Prostate gland (tissue), 2 donors: ENCODE measurements around the gene GTF3C2. TPM values are rescaled to one million over a fixed set of nuclear protein-coding genes. Genes with fewer than 3 reads are reported as not detected.

ENCODE experiments used
- DNase-seq: peaks from one replicate; pipeline ENCODE4 v3.0.0-alpha.2; 2019; ENCODE audit warnings: low spot score
- H3K27ac ChIP-seq, 2 donors: fragments of 200-600 bp; sonication (generic); 2 replicates each; pipeline ENCODE4 v1.5.1; 2017 to 2019
- H3K27me3 ChIP-seq: fragments of 200-600 bp; sonication (generic); replicated peaks from 2 replicates; pipeline ENCODE4 v1.5.1; 2019; ENCODE audit not compliant: insufficient read depth
- H3K36me3 ChIP-seq, 2 donors: fragments of 200-600 bp; sonication (generic); 1 replicate in 1 of 2; 2 replicates in 1 of 2; pipeline versions ENCODE4 v1.5.1 to v1.8.1; 2017 to 2019
- H3K4me1 ChIP-seq: fragments of 200-600 bp; sonication (generic); replicated peaks from 2 replicates; pipeline ENCODE4 v1.5.1; 2019
- H3K4me3 ChIP-seq, 2 donors: fragments of 200-600 bp; sonication (generic); 2 replicates each; pipeline ENCODE4 v1.5.1; 2017 to 2019
- H3K9me3 ChIP-seq: fragments of 200-600 bp; sonication (generic); 2 replicates; pipeline ENCODE4 v1.5.1; 2017
- CTCF ChIP-seq, 4 experiments: fragments of 200-600 bp in 2 of 4; fragments of 450-650 bp in 2 of 4; sonication (generic) in 2 of 4; IDR thresholded peaks; 1 replicate in 3 of 4; 2 replicates in 1 of 4; pipeline ENCODE4 v1.5.1; 2016 to 2019; ENCODE audit warnings: antibody characterized with exemption in 4 of 4, mild to moderate bottlenecking in 2 of 4, moderate library complexity in 2 of 4
- POLR2A ChIP-seq: fragments of 450-650 bp; IDR thresholded peaks from one replicate; pipeline ENCODE4 v1.6.1; 2016; ENCODE audit warnings: antibody characterized with exemption, mild to moderate bottlenecking
- POLR2AphosphoS5 ChIP-seq: sonication (generic); formaldehyde crosslinking; IDR thresholded peaks from one replicate; pipeline ENCODE4 v1.6.1; 2017; ENCODE audit warnings: antibody characterized with exemption
- WGBS: methylation state at CpG from one replicate; pipeline ENCODE4 v1.1.5; 2018; 5-methylcytosine and 5-hydroxymethylcytosine counted together
- intact Hi-C: fragments of 100-400 bp; cut with DNase I; formaldehyde crosslinking; loops from one replicate; pipeline ENCODE4 v1.14.2; 2022
- total RNA-seq, 2 donors: library from RNA; depleted of rRNA; stranded (reverse); fragments of >200 nt; gene quantifications; one replicate each; pipeline ENCODE4 v1.1.0, GENCODE V29; 2016

The GTF3C2 gene
- total RNA-seq = 10 to 100 TPM; 41.2 to 66.1 TPM

- intact Hi-C loops = loop anchor here (5.0 kb wide), 1 partner anchor 34 kb away; the partner anchor contains the start of gene MPV17
- peak within 1 kb of the TSS; percentile 70 to 87 for H3K4me3 ChIP-seq
- H3K36me3 ChIP-seq = no peaks in the 10 kb centered on the region
- no peaks in the 10 kb centered on the region for H3K9me3 ChIP-seq
- TF ChIP-seq CTCF (IDR thresholded peaks at IDR 0.05) = no peak
- TF ChIP-seq POLR2A = peak; percentile 42
- TF ChIP-seq POLR2AphosphoS5 = peak; percentile 94
- H3K27ac ChIP-seq = peak within 1 kb of the TSS; percentile 79 to 83
- peak; percentile 94 for DNase-seq
- under 1% methylated on average over 58 of the region's 67 CpGs for WGBS
- H3K27me3 ChIP-seq = no peaks in the 10 kb centered on the region
- peaks cover 4% of the 10 kb centered on the region for H3K4me1 ChIP-seq
These were observed at the start of gene GTF3C2 for GRCh38 chr2:27356382-27357181. Gene GTF3C2 (minus strand): TSS chr2:27356764. CDS start chr2:27343554, 13,210 bp downstream.

GRCh38 chr2:27400348-27401135 lies 44.0 kb upstream of the GTF3C2 start:
- H3K27ac ChIP-seq = no peak overlapping the region
- no peak for TF ChIP-seq POLR2A
- no peak for TF ChIP-seq CTCF (IDR thresholded peaks at IDR 0.05)
- TF ChIP-seq POLR2AphosphoS5 = no peak
- DNase-seq = no peak
- H3K36me3 ChIP-seq = no peaks in the 10 kb centered on the region
- intact Hi-C loops = no loop called here
- 99% methylated on average over 2 of the region's 2 CpGs for WGBS
- H3K9me3 ChIP-seq = no peaks in the 10 kb centered on the region
- no peaks in the 10 kb centered on the region for H3K4me1 ChIP-seq
- H3K27me3 ChIP-seq = no peaks in the 10 kb centered on the region
- no peak overlapping the region for H3K4me3 ChIP-seq

GRCh38 chr2:27398962-27399361 lies 42.4 kb upstream of the GTF3C2 start:
- Histone ChIP-seq H3K27ac (no peak overlapping the region), H3K4me3 (no peak overlapping the region), H3K27me3 (no peaks in the 10 kb centered on the region), H3K9me3 (no peaks in the 10 kb centered on the region), H3K4me1 (no peaks in the 10 kb centered on the region), H3K36me3 (no peaks in the 10 kb centered on the region)
- no peak for TF ChIP-seq CTCF (IDR thresholded peaks at IDR 0.05)
- no peak for TF ChIP-seq POLR2A
- TF ChIP-seq POLR2AphosphoS5 = no peak
- intact Hi-C loops = no loop called here
- no peak for DNase-seq
- 95% methylated on average over 5 of the region's 5 CpGs for WGBS

GRCh38 chr2:27393225-27393624 lies 36.7 kb upstream of the GTF3C2 start:
- DNase-seq = no peak
- Histone ChIP-seq H3K9me3 (no peaks in the 10 kb centered on the region), H3K27me3 (no peaks in the 10 kb centered on the region), H3K4me3 (no peak overlapping the region), H3K27ac (no peak overlapping the region), H3K4me1 (no peaks in the 10 kb centered on the region), H3K36me3 (no peaks in the 10 kb centered on the region)
- 97% methylated on average over 33 of the region's 33 CpGs for WGBS
- intact Hi-C loops = no loop called here
- TF ChIP-seq CTCF (IDR thresholded peaks at IDR 0.05) = no peak
- no peak for TF ChIP-seq POLR2AphosphoS5
- no peak for TF ChIP-seq POLR2A
